Testis (tissue), 2 donors: ENCODE measurements around the gene EXOC4.

Experiments used
- POLR2A ChIP-seq: fragments of 450-650 bp; IDR thresholded peaks from one replicate; pipeline ENCODE4 v1.6.1; 2017; ENCODE audit warnings: antibody characterized with exemption, mild to moderate bottlenecking, moderate library complexity
- TF ChIP-seq, protein P1 (sequence below), 3 experiments: fragments of 450-650 bp in 2 of 3; fragments of 200-600 bp in 1 of 3; sonication (generic) in 1 of 3; IDR thresholded peaks; one replicate each; pipeline ENCODE4 v1.5.1; 2016 to 2019; ENCODE audit warnings: antibody characterized with exemption in 3 of 3, mild to moderate bottlenecking in 2 of 3, moderate library complexity in 1 of 3

DNA sequence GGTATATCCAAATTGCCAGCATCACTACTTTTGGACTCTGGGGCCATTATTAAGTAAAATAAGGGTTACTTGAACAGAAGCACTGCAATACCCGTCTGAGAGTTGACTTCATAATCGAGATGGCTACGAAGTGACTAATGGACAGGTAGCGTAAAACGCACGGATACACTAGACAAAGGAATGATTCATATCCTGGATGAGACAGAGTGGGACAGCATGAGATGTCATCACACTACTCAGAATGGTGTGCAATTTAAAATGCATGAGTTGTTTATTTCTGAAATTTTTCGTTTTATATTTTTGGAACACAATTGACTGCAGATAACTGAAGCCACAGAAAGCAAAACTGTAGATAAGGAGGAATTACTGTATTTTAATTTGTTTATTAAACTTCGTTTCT is 452.7 kb downstream of the EXOC4 start:
- TF ChIP-seq, protein P1, sequence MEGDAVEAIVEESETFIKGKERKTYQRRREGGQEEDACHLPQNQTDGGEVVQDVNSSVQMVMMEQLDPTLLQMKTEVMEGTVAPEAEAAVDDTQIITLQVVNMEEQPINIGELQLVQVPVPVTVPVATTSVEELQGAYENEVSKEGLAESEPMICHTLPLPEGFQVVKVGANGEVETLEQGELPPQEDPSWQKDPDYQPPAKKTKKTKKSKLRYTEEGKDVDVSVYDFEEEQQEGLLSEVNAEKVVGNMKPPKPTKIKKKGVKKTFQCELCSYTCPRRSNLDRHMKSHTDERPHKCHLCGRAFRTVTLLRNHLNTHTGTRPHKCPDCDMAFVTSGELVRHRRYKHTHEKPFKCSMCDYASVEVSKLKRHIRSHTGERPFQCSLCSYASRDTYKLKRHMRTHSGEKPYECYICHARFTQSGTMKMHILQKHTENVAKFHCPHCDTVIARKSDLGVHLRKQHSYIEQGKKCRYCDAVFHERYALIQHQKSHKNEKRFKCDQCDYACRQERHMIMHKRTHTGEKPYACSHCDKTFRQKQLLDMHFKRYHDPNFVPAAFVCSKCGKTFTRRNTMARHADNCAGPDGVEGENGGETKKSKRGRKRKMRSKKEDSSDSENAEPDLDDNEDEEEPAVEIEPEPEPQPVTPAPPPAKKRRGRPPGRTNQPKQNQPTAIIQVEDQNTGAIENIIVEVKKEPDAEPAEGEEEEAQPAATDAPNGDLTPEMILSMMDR (IDR thresholded peaks at IDR 0.05) = no peak
- no peak for TF ChIP-seq POLR2A
